Vein endothelial cell (primary cell): ENCODE results near the gene HAUS5. TPM values are rescaled to one million over a fixed set of nuclear protein-coding genes. Genes with fewer than 3 reads are reported as not detected.

Source experiments
- total RNA-seq: library from RNA; depleted of rRNA; stranded (reverse); fragments of >200 nt; gene quantifications from 2 replicates; pipeline ENCODE4 v1.2.3, GENCODE V29; 2012

HAUS5 gene
- 8.5 and 9.1 TPM in 2 replicates for total RNA-seq

GRCh38 chr19:35612559-35613321 is at the start of gene HAUS5:
TSS of gene HAUS5 (plus strand) at chr19:35612735. CDS start at chr19:35612795, 60 bp downstream.

DNA sequence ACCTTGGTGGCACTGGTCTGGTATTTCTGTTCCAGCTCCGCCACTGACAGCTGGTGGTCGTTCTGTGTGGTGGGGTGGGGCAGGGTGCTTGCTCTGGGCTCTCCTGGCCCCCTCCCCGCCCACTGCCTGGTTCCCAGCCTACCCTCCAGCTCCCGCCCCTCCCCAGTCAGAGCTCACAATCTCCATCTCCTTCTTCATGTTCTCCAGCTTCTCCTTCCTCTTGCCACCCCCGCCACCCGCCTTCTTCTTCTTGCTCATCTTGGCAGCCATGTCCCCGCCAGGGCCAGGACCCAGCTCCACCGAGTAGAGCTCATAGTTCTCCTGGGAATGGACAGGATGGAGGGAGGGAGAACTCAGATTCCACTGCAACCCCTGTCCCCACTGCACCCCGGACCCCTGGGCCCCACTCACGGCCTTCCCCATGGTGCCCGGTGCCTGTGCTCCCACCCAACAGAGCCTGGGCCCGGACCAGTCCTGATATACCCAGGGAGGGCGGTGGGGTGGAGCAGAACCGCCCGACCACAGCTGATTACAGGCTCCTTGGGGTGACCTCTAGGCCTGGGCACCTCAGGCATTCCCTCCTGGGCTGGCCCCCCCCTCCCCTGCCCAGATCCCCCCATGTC is 49.2 kb upstream of the HAUS5 start, which contains the start of gene ATP4A:
Gene ATP4A, minus strand, starts transcription at position 452 of the 623 bp plus-strand sequence. Its CDS starts 29 bp downstream, at position 423.

GRCh38 chr19:35585848-35586247 is 26.7 kb upstream of the HAUS5 start, which contains the start of gene PMIS2:
TSS of gene PMIS2 (plus strand) at chr19:35586173. CDS start at chr19:35586260, 87 bp downstream.

GRCh38 chr19:35628565-35629331 is 16.2 kb downstream of the HAUS5 start, which contains the start of gene RBM42:
TSS of gene RBM42 (plus strand) at chr19:35629036. CDS start at chr19:35629154, 118 bp downstream.

DNA sequence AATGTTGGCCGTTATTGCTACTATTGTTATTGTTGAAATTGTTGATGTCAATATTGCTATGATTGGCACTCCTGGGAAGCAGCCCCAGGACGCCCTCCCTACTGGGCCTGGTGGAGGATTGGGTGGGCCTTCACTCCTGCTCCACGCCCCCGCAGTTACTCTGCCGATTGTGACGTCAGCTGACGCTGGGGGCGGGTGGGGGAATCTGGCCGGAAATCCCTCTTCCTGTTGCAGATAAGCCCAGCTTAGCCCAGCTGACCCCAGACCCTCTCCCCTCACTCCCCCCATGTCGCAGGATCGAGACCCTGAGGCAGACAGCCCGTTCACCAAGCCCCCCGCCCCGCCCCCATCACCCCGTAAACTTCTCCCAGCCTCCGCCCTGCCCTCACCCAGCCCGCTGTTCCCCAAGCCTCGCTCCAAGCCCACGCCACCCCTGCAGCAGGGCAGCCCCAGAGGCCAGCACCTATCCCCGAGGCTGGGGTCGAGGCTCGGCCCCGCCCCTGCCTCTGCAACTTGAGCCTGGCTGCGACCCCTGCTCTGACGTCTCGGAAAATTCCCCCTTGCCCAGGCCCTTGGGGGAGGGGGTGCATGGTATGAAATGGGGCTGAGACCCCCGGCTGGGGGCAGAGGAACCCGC is 29.1 kb downstream of the HAUS5 start, which contains the start of gene ETV2:
Gene ETV2, plus strand, starts transcription at position 231 of the 637 bp plus-strand sequence. CDS start 716 bp downstream, outside the sequence.

DNA sequence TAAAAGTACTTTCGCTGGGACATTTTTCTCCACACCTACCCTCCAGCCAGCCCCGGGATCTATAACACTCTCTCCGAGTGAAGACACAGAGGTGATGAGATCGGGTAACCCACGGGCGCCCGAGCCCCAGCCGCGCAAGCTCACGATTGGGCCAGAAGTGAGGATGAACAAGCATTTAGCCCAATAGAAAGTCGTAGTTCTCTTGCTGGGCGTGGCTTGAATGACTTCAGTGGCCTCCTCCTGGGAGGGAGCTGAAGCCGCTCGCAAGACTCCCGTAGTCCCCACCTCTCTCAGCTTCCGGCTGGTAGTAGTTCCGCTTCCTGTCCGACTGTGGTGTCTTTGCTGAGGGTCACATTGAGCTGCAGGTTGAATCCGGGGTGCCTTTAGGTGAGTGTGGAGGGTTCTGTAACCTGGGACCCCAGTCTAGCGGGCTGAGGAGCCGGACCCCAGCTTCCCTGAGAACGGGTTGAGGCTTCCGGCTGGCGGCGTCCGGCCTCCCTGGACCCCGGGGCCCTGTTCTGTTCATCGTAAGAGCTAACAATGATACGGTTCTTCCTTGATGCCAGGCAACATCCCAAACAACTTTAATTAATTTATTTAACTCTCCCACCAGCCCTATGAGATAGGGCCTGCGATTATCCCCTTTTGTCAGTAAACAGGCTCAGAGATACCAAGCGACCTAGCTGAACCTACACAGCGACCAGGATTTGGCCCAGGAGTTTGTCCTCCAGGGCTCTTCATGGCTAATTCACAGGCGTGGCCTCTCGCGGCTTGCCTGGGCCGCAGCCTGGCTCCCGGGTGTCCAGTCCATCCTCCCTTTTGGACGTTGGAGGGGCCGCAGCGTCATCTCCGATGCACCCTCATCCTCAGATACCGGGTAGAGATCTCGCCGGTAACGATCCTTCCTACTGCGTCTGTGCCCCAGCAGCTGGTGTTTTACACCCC is 35.8 kb downstream of the HAUS5 start, which contains the start of gene COX6B1:
Gene COX6B1, plus strand, starts transcription at position 307 of the 945 bp plus-strand sequence. CDS start 2,921 bp downstream, outside the sequence.

GRCh38 chr19:35666251-35666913 is 53.8 kb downstream of the HAUS5 start, which contains the start of gene UPK1A:
TSS of gene UPK1A (plus strand) at chr19:35666517. CDS start at chr19:35666813, 296 bp downstream.

Other genes with a start within 250 kb of the HAUS5 start
- gene GPR42, start 241.7 kb upstream of the HAUS5 start, total RNA-seq, result not detected in 2 replicates
- gene FFAR2, start 164.5 kb upstream of the HAUS5 start, total RNA-seq, result not detected in 2 replicates
- gene KRTDAP, start 122.3 kb upstream of the HAUS5 start, total RNA-seq, result not detected in 2 replicates
- not detected in 2 replicates for gene DMKN, start 99.1 kb upstream of the HAUS5 start, total RNA-seq
- not detected in 2 replicates for gene SBSN, start 84.4 kb upstream of the HAUS5 start, total RNA-seq
- not detected in 2 replicates for gene GAPDHS, start 79.3 kb upstream of the HAUS5 start, total RNA-seq
- 58.0 and 58.8 TPM in 2 replicates for gene TMEM147, start 67.1 kb upstream of the HAUS5 start, total RNA-seq
- not detected in 2 replicates for gene ATP4A, start 49.1 kb upstream of the HAUS5 start, total RNA-seq
- not detected in 2 replicates for gene PMIS2, start 26.6 kb upstream of the HAUS5 start, total RNA-seq
- gene RBM42, start 16.3 kb downstream of the HAUS5 start, total RNA-seq, result 49.6 and 56.5 TPM in 2 replicates
- 0.29 and 0.65 TPM in 2 replicates for gene ETV2, start 29.0 kb downstream of the HAUS5 start, total RNA-seq
- gene COX6B1, start 35.6 kb downstream of the HAUS5 start, total RNA-seq, result 214 and 293 TPM in 2 replicates
- gene UPK1A, start 53.8 kb downstream of the HAUS5 start, total RNA-seq, result not detected in 2 replicates
- gene ZBTB32, start 91.8 kb downstream of the HAUS5 start, total RNA-seq, result not detected in 2 replicates
- gene KMT2B, start 105.3 kb downstream of the HAUS5 start, total RNA-seq, result 8.5 and 9.4 TPM in 2 replicates
- 0.76 and 0.98 TPM in 2 replicates for gene IGFLR1, start 129.7 kb downstream of the HAUS5 start, total RNA-seq
- gene U2AF1L4, start 132.7 kb downstream of the HAUS5 start, total RNA-seq, result 2.3 and 2.8 TPM in 2 replicates
- 14.8 and 15.7 TPM in 2 replicates for gene PSENEN, start 132.9 kb downstream of the HAUS5 start, total RNA-seq
- gene LIN37, start 135.8 kb downstream of the HAUS5 start, total RNA-seq, result 12.1 and 16.7 TPM in 2 replicates
- gene HSPB6, start 144.3 kb downstream of the HAUS5 start, total RNA-seq, result 0.38 and 0.65 TPM in 2 replicates
- 7.2 and 7.3 TPM in 2 replicates for gene PROSER3, start 145.4 kb downstream of the HAUS5 start, total RNA-seq
- 3.3 and 3.7 TPM in 2 replicates for gene ARHGAP33, start 162.8 kb downstream of the HAUS5 start, total RNA-seq
- not detected in 2 replicates for gene PRODH2, start 200.1 kb downstream of the HAUS5 start, total RNA-seq
- not detected in 2 replicates for gene NPHS1, start 239.8 kb downstream of the HAUS5 start, total RNA-seq
- gene KIRREL2, start 244.2 kb downstream of the HAUS5 start, total RNA-seq, result not detected in 2 replicates